ENCODE results near the gene NR4A1.
A peak's percentile ranks its signal among the peaks of the same experiment; 100 is the strongest.

Gene NR4A1

DNA sequence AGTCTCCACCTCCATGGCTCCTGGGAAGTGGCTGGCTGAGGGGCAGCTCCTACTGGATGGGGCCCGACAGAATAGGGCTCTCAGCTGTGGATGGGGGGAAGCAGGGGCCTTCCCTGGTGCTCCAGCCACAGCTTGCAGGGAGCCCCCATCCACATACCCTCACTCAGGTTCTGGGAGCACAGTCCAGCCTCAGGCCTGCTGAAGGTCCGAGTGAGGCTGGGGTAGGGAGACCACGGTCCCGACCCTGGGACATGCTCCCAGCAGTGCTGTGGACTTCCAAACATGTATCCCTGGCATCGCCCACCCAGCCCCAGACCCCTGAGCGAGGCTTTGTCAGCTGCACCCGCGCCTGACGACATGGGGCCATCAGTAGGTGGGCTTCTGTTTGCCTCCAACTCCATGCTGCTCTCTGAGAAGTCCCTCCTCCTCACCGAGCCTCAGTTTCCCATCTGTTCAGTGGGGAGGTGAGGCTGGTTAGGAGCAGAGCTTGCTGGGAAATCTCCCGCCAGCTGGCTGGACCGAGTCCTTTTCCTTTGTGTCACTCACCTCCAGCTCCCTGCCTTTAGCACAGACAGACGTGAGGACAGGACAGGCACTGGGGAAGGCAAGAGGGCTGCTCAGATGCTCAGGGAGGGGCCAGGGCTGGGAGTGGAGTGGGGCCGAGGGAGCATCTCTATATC is 9.4 kb downstream of the NR4A1 start:
- DNase-seq: no peak

DNA sequence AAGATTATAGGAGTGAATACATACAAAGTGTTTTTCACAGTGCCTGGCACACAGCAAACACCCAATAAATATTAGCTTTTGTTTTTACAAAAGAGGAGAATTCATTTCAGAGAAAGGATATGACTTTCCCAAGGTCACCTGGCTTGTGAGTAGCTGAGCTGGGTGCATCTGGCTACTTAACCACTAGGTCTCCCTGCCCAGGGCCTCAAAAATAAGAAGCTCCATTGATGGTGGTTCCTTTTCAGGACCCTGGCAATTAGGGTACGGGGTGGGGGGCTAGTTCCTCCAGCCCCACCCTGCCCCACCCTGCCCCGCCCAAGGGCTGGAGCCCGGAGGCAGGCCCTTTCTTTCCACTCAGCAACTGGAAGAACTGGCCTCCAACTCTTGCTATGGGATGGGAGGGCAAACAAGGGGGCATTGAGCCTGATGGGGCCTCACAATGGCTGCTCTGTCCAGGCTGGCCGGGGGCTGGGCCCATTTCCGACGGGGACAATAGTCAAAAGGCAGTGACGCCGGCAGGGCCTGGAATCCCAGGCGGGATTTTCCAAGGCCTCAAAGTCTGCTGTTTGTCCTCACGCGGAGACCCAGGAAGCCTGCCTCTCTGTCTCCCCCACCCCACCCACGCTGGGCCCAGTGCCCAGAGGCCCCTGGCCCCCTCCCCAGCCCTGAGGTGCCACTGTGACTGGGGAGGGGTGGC is 10.4 kb downstream of the NR4A1 start:
- DNase-seq: no peak

GRCh38 chr12:52062167-52063081 is 11.2 kb downstream of the NR4A1 start:
- DNase-seq: no peak

GRCh38 chr12:52063082-52063924 is 12.1 kb downstream of the NR4A1 start:
- DNase-seq: no peak

GRCh38 chr12:52063981-52064649 is 12.9 kb downstream of the NR4A1 start:
- peak; percentile 93 for DNase-seq

- no peak for DNase-seq
These were observed 15.3 kb downstream of the NR4A1 start for GRCh38 chr12:52066346-52067080.

- DNase-seq: no peak
These were observed 15.8 kb downstream of the NR4A1 start for GRCh38 chr12:52067081-52067374.

- DNase-seq: peak; percentile 96
These were observed 18.3 kb downstream of the NR4A1 start, which contains the start of gene ATG101 for GRCh38 chr12:52069327-52070184. TSS of gene ATG101 (plus strand) at chr12:52069978. CDS start at chr12:52073651, 3,673 bp downstream.

- no peak for DNase-seq
These were observed 19.1 kb downstream of the NR4A1 start for GRCh38 chr12:52070185-52070925.

DNA sequence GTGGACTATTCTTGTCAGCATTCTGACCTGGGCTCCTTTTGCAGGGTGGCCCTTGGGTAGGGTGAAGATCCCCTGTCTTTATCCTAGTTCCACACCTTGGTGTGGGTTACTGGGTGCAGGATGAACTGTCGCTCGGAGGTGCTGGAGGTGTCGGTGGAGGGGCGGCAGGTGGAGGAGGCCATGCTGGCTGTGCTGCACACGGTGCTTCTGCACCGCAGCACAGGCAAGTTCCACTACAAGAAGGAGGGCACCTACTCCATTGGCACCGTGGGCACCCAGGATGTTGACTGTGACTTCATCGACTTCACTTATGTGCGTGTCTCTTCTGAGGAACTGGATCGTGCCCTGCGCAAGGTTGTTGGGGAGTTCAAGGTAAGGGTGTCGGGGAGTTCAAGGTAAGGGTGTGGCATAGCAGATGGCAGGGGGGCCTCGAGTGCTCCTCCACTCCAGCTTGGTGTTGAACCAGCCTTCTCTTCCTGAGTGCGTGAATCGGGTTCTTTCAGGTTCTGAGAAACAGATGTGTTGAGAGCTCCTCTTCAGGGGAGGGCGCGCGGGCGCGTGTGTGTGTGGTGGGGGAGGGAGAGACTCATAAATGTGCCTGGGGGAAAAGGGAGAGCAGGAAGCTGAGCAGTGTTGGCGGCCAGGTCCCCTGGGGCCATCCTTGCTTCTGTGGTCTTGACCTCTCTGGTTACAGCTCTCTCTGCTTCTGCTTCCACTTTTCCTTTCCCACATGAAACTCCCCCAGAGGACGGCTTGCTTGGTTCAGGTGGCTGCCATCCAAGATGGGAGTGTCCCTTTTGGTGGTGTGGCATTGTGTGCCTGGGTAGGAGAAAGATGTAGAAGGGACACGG is 22.5 kb downstream of the NR4A1 start:
- no peak for DNase-seq

GRCh38 chr12:52074971-52075724 is 23.9 kb downstream of the NR4A1 start:
- no peak for DNase-seq

- DNase-seq: no peak
These were observed 25.6 kb downstream of the NR4A1 start for GRCh38 chr12:52076811-52077210.

- DNase-seq: no peak
These were observed 27.0 kb downstream of the NR4A1 start for GRCh38 chr12:52078276-52078675.

DNA sequence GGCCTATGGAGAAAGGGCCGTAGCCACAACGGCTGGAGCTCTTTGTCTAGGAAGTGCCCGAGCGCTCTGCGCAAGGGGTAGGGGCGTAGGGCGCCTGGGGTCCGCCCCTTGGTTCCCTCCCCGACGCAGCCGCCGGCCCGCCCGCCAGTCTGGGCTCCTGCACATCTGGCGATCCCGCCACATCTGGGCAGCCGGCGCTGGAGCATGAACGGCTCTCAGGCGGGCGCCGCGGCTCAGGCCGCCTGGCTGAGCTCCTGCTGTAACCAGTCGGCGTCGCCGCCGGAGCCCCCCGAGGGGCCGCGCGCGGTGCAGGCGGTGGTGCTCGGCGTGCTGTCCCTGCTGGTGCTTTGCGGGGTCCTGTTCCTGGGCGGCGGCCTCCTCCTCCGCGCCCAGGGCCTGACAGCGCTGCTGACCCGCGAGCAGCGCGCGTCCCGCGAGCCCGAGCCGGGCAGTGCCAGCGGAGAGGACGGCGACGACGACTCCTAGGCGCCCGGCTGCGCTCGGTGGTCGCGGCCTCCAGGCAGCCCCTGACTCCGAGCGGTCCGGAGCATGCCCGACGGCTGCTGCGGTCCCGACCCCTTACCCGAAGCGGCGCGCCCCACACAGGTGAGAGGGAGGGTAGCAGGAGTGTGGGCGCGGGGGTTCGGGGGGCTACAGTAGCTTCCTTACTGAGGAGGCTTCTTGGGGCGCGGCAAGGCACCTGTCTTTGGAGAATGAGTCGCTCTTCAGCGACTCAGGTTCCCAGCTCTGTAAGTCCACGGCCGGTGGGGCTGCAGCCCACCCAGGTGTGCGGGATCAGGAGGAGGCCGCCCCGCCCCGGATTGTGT is 28.5 kb downstream of the NR4A1 start, which contains the start of gene SMIM41:
Gene SMIM41, plus strand, starts transcription at position 129 of the 827 bp plus-strand sequence. Its CDS starts 76 bp downstream, at position 205.
- no peak for DNase-seq

GRCh38 chr12:52080403-52081251 is 29.4 kb downstream of the NR4A1 start:
- DNase-seq: no peak

- no peak for DNase-seq
These were observed 30.1 kb downstream of the NR4A1 start for GRCh38 chr12:52081263-52081733.

All from HCEC 1CT (cell line).